Neural cell (in vitro differentiated cells): ENCODE results near the gene PLXNA2. TPM values are rescaled to one million over a fixed set of nuclear protein-coding genes. Genes with fewer than 3 reads are reported as not detected.

Experiments used
- H2AFZ ChIP-seq: fragments of 200-600, 300-800 bp; sonication (generic), shearing (Covaris generic); 2 replicates; pipeline ENCODE4 v1.6.0; 2014; ENCODE audit warnings: low read depth, mild to moderate bottlenecking, antibody characterized with exemption, low read length, moderate library complexity
- H3F3A ChIP-seq: fragments of 200-600 bp; shearing (Covaris generic); 2 replicates; pipeline ENCODE4 v1.6.1; 2016; ENCODE audit warnings: mild to moderate bottlenecking, moderate library complexity, mixed read lengths, antibody characterized with exemption, low read length; ENCODE audit not compliant: insufficient read depth, poor library complexity, severe bottlenecking
- H3K27ac ChIP-seq: fragments of 200-600, 300-800 bp; sonication (generic), shearing (Covaris generic); 2 replicates; pipeline ENCODE4 v1.5.1; 2014; ENCODE audit warnings: mild to moderate bottlenecking, low read length, moderate library complexity
- H3K27me3 ChIP-seq: fragments of 300-800, 200-600 bp; sonication (generic), shearing (Covaris generic); 2 replicates; pipeline ENCODE4 v1.6.0; 2014; ENCODE audit warnings: mild to moderate bottlenecking, low read depth, low read length, moderate library complexity; ENCODE audit not compliant: insufficient read depth
- H3K36me3 ChIP-seq: fragments of 300-800, 200-600 bp; sonication (generic), shearing (Covaris generic); 2 replicates; pipeline ENCODE4 v1.5.1; 2014; ENCODE audit warnings: mild to moderate bottlenecking, antibody characterized with exemption, low read length, moderate library complexity; ENCODE audit not compliant: insufficient read depth
- H3K4me2 ChIP-seq: fragments of 300-800, 200-600 bp; sonication (generic), shearing (Covaris generic); 2 replicates; pipeline ENCODE4 v1.6.0; 2014; ENCODE audit warnings: mild to moderate bottlenecking, low read length
- H3K4me3 ChIP-seq: fragments of 300-800, 200-600 bp; sonication (generic), shearing (Covaris generic); 2 replicates; pipeline ENCODE4 v1.5.1; 2014; ENCODE audit warnings: mild to moderate bottlenecking, low read length, moderate library complexity
- H3K79me2 ChIP-seq: fragments of 200-600 bp; shearing (Covaris generic); replicated peaks from 2 replicates; pipeline ENCODE4 v1.6.0; 2014; ENCODE audit warnings: mild to moderate bottlenecking, low read length, moderate library complexity; ENCODE audit not compliant: insufficient read depth
- H3K9ac ChIP-seq: fragments of 300-800, 200-600 bp; sonication (generic), shearing (Covaris generic); 2 replicates; pipeline ENCODE4 v1.6.1; 2016; ENCODE audit warnings: mild to moderate bottlenecking, low read length, mixed read lengths
- H3K9me2 ChIP-seq: fragments of 200-600 bp; shearing (Covaris generic); 2 replicates; pipeline ENCODE4 v1.6.1; 2016; ENCODE audit warnings: mild to moderate bottlenecking, low read length, mixed read lengths; ENCODE audit not compliant: insufficient read depth
- H3K9me3 ChIP-seq: fragments of 200-600, 300-800 bp; sonication (generic), shearing (Covaris generic); 2 replicates; pipeline ENCODE4 v1.6.1; 2016; ENCODE audit warnings: mild to moderate bottlenecking, mixed run types, low read length, moderate library complexity, mixed read lengths
- H4K20me1 ChIP-seq: fragments of 200-600 bp; shearing (Covaris generic); 2 replicates; pipeline ENCODE4 v1.6.1; 2016; ENCODE audit warnings: mild to moderate bottlenecking, mixed run types; ENCODE audit not compliant: insufficient read depth
- EP300 ChIP-seq: fragments of 450-650 bp; conservative IDR thresholded peaks from 2 replicates; pipeline ENCODE4 v1.6.1; 2014; ENCODE audit warnings: antibody characterized with exemption, mild to moderate bottlenecking, moderate library complexity; ENCODE audit not compliant: poor library complexity, severe bottlenecking
- EZH2 ChIP-seq: fragments of 200-600, 300-800 bp; shearing (Covaris generic), sonication (generic); IDR thresholded peaks from 2 replicates; pipeline ENCODE4 v1.6.1; 2014; ENCODE audit warnings: antibody characterized with exemption, low read length, borderline replicate concordance, mild to moderate bottlenecking; ENCODE audit not compliant: insufficient read depth, poor library complexity, severe bottlenecking
- MXI1 ChIP-seq: fragments of 450-650 bp; conservative IDR thresholded peaks from 2 replicates; pipeline ENCODE4 v1.6.1; 2014; ENCODE audit warnings: antibody characterized with exemption, mild to moderate bottlenecking; ENCODE audit not compliant: poor library complexity, severe bottlenecking
- POLR2AphosphoS5 ChIP-seq: IDR thresholded peaks from 2 replicates; pipeline ENCODE4 v1.6.1; 2012
- RAD21 ChIP-seq: fragments of 450-650 bp; conservative IDR thresholded peaks from 2 replicates; pipeline ENCODE4 v1.6.1; 2014; ENCODE audit warnings: antibody characterized with exemption, mild to moderate bottlenecking, moderate library complexity
- SMC3 ChIP-seq: fragments of 450-650 bp; conservative IDR thresholded peaks from 2 replicates; pipeline ENCODE4 v1.6.1; 2014; ENCODE audit warnings: antibody characterized with exemption, mild to moderate bottlenecking, moderate library complexity; ENCODE audit not compliant: poor library complexity
- TAF1 ChIP-seq: IDR thresholded peaks from 2 replicates; pipeline ENCODE4 v1.6.1; 2012; ENCODE audit warnings: low read depth
- polyA plus RNA-seq: library from polyadenylated mRNA; depleted of rRNA; stranded (reverse); fragments of >200 nt; gene quantifications from 2 replicates; pipeline ENCODE4 v1.2.3, GENCODE V29; 2014
- TF ChIP-seq, protein P1 (sequence below): fragments of 450-650 bp; IDR thresholded peaks from 2 replicates; pipeline ENCODE4 v1.5.1; 2014; ENCODE audit warnings: antibody characterized with exemption, mild to moderate bottlenecking, moderate library complexity; ENCODE audit not compliant: poor library complexity, severe bottlenecking
- TF ChIP-seq, protein P2 (sequence below): IDR thresholded peaks from 2 replicates; pipeline ENCODE4 v1.6.1; 2012; ENCODE audit warnings: borderline replicate concordance

Gene PLXNA2
- polyA plus RNA-seq, 1 donor from 2014 or later = 30.6 TPM

DNA sequence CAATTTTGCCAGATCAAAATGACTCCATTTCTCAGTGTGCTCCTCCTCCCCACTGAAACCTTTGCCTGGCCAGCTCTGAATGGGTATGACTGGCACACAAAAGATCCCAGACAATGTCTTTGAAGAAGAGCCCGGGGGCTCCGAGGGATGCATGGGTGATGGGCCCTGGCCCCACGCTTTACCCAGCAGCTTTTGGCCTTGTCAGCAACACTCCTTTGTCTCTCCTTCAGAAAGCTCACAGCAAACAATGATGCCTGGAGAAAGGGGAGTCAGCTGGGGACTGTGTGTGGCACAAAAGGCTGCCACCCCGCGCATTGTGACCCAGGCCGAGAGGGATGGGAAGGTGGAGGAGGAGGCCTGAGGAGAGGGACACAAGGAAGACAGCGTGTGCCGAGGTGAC lies 45.9 kb downstream of the PLXNA2 start:
- peak overlapping the region; percentile 2 for H3K27ac ChIP-seq
- H3K4me2 ChIP-seq = no peak overlapping the region
- no peaks in the 10 kb centered on the region for H3F3A ChIP-seq
- no peaks in the 10 kb centered on the region for H3K79me2 ChIP-seq
- H2AFZ ChIP-seq = no peak overlapping the region
- peaks cover 4% of the 10 kb centered on the region for H4K20me1 ChIP-seq
- no peak overlapping the region for H3K4me3 ChIP-seq
- H3K9me3 ChIP-seq = no peaks in the 10 kb centered on the region
- H3K36me3 ChIP-seq = no peaks in the 10 kb centered on the region
- H3K27me3 ChIP-seq = no peaks in the 10 kb centered on the region
- H3K9ac ChIP-seq = no peak overlapping the region
- TF ChIP-seq, protein P1, sequence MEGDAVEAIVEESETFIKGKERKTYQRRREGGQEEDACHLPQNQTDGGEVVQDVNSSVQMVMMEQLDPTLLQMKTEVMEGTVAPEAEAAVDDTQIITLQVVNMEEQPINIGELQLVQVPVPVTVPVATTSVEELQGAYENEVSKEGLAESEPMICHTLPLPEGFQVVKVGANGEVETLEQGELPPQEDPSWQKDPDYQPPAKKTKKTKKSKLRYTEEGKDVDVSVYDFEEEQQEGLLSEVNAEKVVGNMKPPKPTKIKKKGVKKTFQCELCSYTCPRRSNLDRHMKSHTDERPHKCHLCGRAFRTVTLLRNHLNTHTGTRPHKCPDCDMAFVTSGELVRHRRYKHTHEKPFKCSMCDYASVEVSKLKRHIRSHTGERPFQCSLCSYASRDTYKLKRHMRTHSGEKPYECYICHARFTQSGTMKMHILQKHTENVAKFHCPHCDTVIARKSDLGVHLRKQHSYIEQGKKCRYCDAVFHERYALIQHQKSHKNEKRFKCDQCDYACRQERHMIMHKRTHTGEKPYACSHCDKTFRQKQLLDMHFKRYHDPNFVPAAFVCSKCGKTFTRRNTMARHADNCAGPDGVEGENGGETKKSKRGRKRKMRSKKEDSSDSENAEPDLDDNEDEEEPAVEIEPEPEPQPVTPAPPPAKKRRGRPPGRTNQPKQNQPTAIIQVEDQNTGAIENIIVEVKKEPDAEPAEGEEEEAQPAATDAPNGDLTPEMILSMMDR = no peak
- TF ChIP-seq, protein P2, sequence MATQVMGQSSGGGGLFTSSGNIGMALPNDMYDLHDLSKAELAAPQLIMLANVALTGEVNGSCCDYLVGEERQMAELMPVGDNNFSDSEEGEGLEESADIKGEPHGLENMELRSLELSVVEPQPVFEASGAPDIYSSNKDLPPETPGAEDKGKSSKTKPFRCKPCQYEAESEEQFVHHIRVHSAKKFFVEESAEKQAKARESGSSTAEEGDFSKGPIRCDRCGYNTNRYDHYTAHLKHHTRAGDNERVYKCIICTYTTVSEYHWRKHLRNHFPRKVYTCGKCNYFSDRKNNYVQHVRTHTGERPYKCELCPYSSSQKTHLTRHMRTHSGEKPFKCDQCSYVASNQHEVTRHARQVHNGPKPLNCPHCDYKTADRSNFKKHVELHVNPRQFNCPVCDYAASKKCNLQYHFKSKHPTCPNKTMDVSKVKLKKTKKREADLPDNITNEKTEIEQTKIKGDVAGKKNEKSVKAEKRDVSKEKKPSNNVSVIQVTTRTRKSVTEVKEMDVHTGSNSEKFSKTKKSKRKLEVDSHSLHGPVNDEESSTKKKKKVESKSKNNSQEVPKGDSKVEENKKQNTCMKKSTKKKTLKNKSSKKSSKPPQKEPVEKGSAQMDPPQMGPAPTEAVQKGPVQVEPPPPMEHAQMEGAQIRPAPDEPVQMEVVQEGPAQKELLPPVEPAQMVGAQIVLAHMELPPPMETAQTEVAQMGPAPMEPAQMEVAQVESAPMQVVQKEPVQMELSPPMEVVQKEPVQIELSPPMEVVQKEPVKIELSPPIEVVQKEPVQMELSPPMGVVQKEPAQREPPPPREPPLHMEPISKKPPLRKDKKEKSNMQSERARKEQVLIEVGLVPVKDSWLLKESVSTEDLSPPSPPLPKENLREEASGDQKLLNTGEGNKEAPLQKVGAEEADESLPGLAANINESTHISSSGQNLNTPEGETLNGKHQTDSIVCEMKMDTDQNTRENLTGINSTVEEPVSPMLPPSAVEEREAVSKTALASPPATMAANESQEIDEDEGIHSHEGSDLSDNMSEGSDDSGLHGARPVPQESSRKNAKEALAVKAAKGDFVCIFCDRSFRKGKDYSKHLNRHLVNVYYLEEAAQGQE = no peak
- TF ChIP-seq EZH2 (no peak), RAD21 (no peak), TAF1 (no peak), MXI1 (no peak), SMC3 (no peak), POLR2AphosphoS5 (no peak), EP300 (no peak)
- H3K9me2 ChIP-seq = no peaks in the 10 kb centered on the region

DNA sequence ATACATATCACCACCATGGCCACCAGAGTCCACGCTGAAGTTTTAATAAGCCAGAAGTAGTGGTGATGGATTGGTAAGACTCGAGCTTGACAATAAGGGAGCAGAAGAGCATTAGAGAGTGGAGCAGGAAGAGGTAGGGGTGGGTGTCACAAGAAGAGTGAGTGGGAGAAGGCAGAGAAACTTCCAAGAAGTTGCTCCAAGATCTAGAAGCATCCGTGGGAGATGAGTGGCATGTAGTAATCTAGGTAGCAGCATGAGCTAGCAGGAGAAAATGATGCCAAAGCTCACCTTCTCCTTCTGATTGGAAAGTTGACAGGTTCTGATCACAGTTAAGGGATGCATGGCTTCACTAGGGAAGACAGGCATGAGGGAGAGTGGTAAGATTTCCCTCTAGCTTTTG lies 49.2 kb downstream of the PLXNA2 start:
- no peaks in the 10 kb centered on the region for H3F3A ChIP-seq
- TF ChIP-seq TAF1 (no peak), POLR2AphosphoS5 (no peak)
- H3K79me2 ChIP-seq = no peaks in the 10 kb centered on the region

DNA sequence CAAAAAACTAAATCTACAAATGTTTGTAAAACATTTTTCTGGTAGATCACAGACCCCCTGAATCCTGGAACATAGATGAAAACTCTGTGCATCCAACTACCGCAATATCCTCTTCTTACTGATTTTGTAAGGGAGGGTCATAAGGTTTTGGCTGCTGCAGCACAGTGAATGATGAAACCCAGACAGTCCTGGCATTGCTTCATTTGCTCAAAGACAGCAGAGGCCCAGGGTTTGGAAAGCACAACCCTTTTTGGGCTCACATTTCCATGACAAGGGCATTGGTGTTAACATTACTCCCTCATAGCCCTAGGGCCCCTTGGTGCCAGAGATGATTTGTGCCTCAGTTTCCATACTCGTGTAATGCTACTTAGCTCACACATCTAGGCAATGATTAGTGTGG lies 51.2 kb downstream of the PLXNA2 start:
- TF ChIP-seq MXI1 (no peak), POLR2AphosphoS5 (no peak), TAF1 (no peak)
- TF ChIP-seq, protein P1 = no peak

More for the DNA sequence above, 49.2 kb downstream of the PLXNA2 start:
- H3K9me3 ChIP-seq = no peaks in the 10 kb centered on the region
- no peaks in the 10 kb centered on the region for H3K27me3 ChIP-seq
- peaks cover 4% of the 10 kb centered on the region for H4K20me1 ChIP-seq
- H3K36me3 ChIP-seq = no peaks in the 10 kb centered on the region
- H3K9ac ChIP-seq = no peak overlapping the region
- H3K4me2 ChIP-seq = no peak overlapping the region
- H3K4me3 ChIP-seq = no peak overlapping the region
- H2AFZ ChIP-seq = no peak overlapping the region
- H3K27ac ChIP-seq = no peak overlapping the region
- no peaks in the 10 kb centered on the region for H3K9me2 ChIP-seq

More for the DNA sequence above, 51.2 kb downstream of the PLXNA2 start:
- Histone ChIP-seq H3K9ac (no peak overlapping the region), H3K4me3 (no peak overlapping the region), H2AFZ (no peak overlapping the region), H3K79me2 (no peaks in the 10 kb centered on the region), H3K4me2 (no peak overlapping the region), H3K36me3 (no peaks in the 10 kb centered on the region), H3K9me3 (no peaks in the 10 kb centered on the region), H3F3A (no peaks in the 10 kb centered on the region), H3K9me2 (no peaks in the 10 kb centered on the region), H3K27ac (no peak overlapping the region), H4K20me1 (peaks cover 4% of the 10 kb centered on the region), H3K27me3 (no peaks in the 10 kb centered on the region)
